Measurements from ENCODE around the gene FARP1. TPM values are rescaled to one million over a fixed set of nuclear protein-coding genes. Genes with fewer than 3 reads are reported as not detected.
A peak's percentile ranks its signal among the peaks of the same experiment; 100 is the strongest.

Gene FARP1
- total and polyA plus RNA-seq, 2 of the 13 experiments (the other 11 are each of a cell fraction or from before 2014, with no cell fraction given): 70.6 to 126 TPM

DNA sequence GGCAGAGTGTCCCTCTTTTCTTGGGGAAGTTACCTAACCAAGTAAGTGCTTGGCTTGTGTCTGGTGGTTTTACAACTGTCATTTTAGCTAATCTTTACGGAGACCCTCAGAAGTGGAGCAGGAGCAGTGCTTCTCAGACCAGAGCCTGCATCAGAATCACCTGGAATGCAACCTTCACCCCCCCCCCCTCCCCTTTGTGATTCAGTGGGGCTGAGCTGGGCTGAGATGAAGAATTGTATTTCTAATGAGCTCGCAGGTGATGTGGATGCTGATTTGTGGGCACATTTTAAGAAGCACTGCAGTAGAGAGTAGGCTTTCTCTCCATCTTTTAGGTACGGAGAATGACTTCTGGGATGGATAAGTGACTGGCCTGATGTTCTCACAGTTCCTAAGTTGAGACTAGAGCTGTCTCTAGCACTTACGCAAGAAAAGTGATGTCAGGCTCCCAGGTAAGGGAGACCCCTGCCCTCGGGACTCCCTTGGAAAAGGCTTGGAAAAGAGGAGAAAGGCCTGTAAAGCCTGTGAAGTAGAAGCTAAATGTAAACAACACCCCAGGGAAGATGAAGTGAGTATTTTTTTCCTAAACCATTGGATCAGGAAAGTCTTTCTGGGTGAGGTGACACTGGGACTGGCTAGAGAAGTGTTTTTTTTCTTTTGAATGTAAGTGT lies 57.5 kb downstream of the FARP1 start:
- POLR2A ChIA-PET: interaction anchor here (1.8 kb wide), 1 partner anchor 66 kb away, joined by 6 read pairs; no protein-coding TSS in a partner anchor
- DNase-seq (ENCODE audit: low spot score) (no peak), FAIRE-seq (no peak), ATAC-seq (no peak)
- 0 out of 2 replicates have a peak overlapping the region, but pooled peaks have one; percentile 8 for H3K4me2 ChIP-seq (ENCODE audit: low read depth, low read length)
- no peak overlapping the region for H3K9ac ChIP-seq (ENCODE audit: insufficient read depth, low read depth, low read length)
- H3K9me3 ChIP-seq (ENCODE audit: low read length): peaks cover 24% of the 10 kb centered on the region; the same call in 1 of the 2 replicates
- intact Hi-C loops (cut with micrococcal nuclease; ENCODE audit: unreplicated experiment) (loop anchor here (10.0 kb wide), 1 partner anchor 644 kb away; no protein-coding TSS in a partner anchor), in situ Hi-C loops (cut with HindIII; ENCODE audit: extremely low pct_ligation_motif_present, low pct_unique_long_range_greater_than_20kb) (no loop called here)
- no peak for TF ChIP-seq EEA1 (CRISPR knock-in tag; IDR thresholded peaks at IDR 0.05; ENCODE audit: borderline replicate concordance)
- TF ChIP-seq ZSCAN31 (CRISPR knock-in tag; IDR thresholded peaks at IDR 0.05; ENCODE audit: low read depth): no peak
- no peak for TF ChIP-seq ZKSCAN8 (CRISPR knock-in tag; IDR thresholded peaks at IDR 0.05; ENCODE audit: borderline replicate concordance)
- TF ChIP-seq RAD21 (CRISPR knock-in tag; IDR thresholded peaks at IDR 0.05): no peak
- TF ChIP-seq CEBPB (IDR thresholded peaks at IDR 0.05; ENCODE audit: borderline replicate concordance, low read depth, low read length): peak; percentile 17; the same call in 1 of the 2 replicates
- TF ChIP-seq THAP11 (CRISPR knock-in tag; IDR thresholded peaks at IDR 0.05): no peak
- 0 out of 2 replicates have a peak, but pooled peaks have one; percentile 11 for TF ChIP-seq HNF4G (IDR thresholded peaks at IDR 0.05; ENCODE audit: borderline replicate concordance, low read depth, low read length)
- TF ChIP-seq HNF4G (CRISPR knock-in tag; IDR thresholded peaks at IDR 0.05; ENCODE audit: borderline replicate concordance, low read depth): no peak
- TF ChIP-seq KLF6 (CRISPR knock-in tag; IDR thresholded peaks at IDR 0.05): no peak
- H3K27me3 ChIP-seq (ENCODE audit: control insufficient read depth in 1 of 2, insufficient read depth in 2 of 2, low read length in 2 of 2): no peaks in the 10 kb centered on the region
- no peak overlapping the region for H2AFZ ChIP-seq (ENCODE audit: low read length)
- H4K20me1 ChIP-seq (ENCODE audit: insufficient read depth, low read length): peaks cover 64% of the 10 kb centered on the region
- WGBS (ENCODE audit: low lambda C conversion rate): 81% methylated on average over 5 of the region's 5 CpGs
- H3K79me2 ChIP-seq (ENCODE audit: insufficient read depth, low read length): peaks cover 96% of the 10 kb centered on the region
- no peak overlapping the region for H3K4me3 ChIP-seq (replicated peaks in 1 of 3; ENCODE audit: insufficient read depth in 1 of 3, low read depth in 2 of 3, low read length in 3 of 3)
- peak overlapping the region; percentile 60 for H3K27ac ChIP-seq (ENCODE audit: extremely low read length, insufficient read depth, low read length)
- no TSS peak for BruUV-seq (replicated peaks)
- H3K4me1 ChIP-seq (ENCODE audit: insufficient read depth, low read length): peaks cover 60% of the 10 kb centered on the region
- peaks cover 6 to 27% of the 10 kb centered on the region in 2 experiments; a peak in 4 of 5 replicates for H3K36me3 ChIP-seq (replicated peaks in 1 of 2; ENCODE audit: control insufficient read depth in 1 of 2, insufficient read depth in 2 of 2, low read length in 2 of 2)
- CTCF ChIA-PET (ENCODE audit: low intra/inter-chr PET ratio, low total read pairs): no interaction called here

All from HepG2 (cell line).